Measurements from ENCODE around the gene DOCK3. TPM values are rescaled to one million over a fixed set of nuclear protein-coding genes. Genes with fewer than 3 reads are reported as not detected.
"Not testable (repeated sequence)": the region's sequence is repeated elsewhere in the genome, so short reads cannot be mapped to it uniquely, and the experiment has no call there.

The DOCK3 gene
- total and polyA plus RNA-seq, 3 donors from 2014 or later = 8.4 to 11.7 (median 11.2) TPM

DNA sequence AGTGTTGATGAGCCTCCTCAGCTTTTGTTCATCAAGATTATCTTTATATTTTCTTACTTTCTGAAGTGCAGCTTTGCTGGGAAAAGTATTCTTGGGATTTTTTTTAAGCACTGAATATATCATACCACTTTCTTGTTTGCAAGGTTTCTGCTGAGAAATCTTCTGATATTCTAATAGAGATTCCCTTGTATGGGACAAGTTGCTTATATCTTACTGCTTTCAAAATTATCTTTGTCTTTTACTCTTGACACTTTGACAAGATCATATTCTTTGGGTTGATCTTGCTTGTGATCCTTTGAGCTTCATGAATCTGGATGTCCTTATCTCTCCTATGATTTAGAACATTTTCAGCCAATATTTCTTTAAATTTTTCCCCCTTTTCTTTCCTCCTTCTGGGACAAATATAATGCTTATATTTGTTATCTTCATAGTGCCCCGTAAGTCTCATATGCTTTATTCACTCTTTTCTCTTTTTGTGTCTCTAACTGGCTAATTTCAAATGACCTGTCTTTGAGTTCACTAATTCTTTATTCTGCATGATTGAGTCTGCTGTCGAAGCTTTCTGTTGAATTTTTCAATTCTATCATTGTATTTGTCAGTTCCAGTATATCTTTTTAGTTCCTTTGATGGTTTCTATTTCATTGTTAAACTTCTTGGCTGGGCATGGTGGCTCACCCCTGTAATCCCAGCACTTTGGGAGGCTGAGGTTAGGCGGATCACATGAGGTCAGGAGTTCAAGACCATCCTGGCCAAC is 499.0 kb downstream of the DOCK3 start:
- 85 to 93% methylated on average over 3 of the region's 3 CpGs for WGBS, 2 donors

GRCh38 chr3:51176923-51177322 is 502.2 kb downstream of the DOCK3 start:
- Histone ChIP-seq H3K27me3 (no peaks in the 10 kb centered on the region), H3K36me3 (ENCODE audit: low read depth, missing control alignments) (no peaks in the 10 kb centered on the region), H3K27ac (no peak overlapping the region), H3K4me3 (no peak overlapping the region), H3K9me3 (no peaks in the 10 kb centered on the region), H3K4me1 (no peaks in the 10 kb centered on the region)
- DNase-seq = no peak
- intact Hi-C loops (cut with DNase I; ENCODE audit: low total_unique reads) = no loop called here
- TF ChIP-seq, protein P1, sequence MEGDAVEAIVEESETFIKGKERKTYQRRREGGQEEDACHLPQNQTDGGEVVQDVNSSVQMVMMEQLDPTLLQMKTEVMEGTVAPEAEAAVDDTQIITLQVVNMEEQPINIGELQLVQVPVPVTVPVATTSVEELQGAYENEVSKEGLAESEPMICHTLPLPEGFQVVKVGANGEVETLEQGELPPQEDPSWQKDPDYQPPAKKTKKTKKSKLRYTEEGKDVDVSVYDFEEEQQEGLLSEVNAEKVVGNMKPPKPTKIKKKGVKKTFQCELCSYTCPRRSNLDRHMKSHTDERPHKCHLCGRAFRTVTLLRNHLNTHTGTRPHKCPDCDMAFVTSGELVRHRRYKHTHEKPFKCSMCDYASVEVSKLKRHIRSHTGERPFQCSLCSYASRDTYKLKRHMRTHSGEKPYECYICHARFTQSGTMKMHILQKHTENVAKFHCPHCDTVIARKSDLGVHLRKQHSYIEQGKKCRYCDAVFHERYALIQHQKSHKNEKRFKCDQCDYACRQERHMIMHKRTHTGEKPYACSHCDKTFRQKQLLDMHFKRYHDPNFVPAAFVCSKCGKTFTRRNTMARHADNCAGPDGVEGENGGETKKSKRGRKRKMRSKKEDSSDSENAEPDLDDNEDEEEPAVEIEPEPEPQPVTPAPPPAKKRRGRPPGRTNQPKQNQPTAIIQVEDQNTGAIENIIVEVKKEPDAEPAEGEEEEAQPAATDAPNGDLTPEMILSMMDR (IDR thresholded peaks at IDR 0.05) = no peak
- TF ChIP-seq POLR2A (IDR thresholded peaks at IDR 0.05) = no peak

More for the DNA sequence above, 499.0 kb downstream of the DOCK3 start:
- no peak for DNase-seq
- Histone ChIP-seq H3K4me3 (no peak overlapping the region), H3K27ac (no peak overlapping the region), H3K36me3 (ENCODE audit: low read depth, missing control alignments) (no peaks in the 10 kb centered on the region), H3K27me3 (no peaks in the 10 kb centered on the region), H3K9me3 (no peaks in the 10 kb centered on the region), H3K4me1 (no peaks in the 10 kb centered on the region)
- no peak for TF ChIP-seq POLR2A (IDR thresholded peaks at IDR 0.05)
- TF ChIP-seq, protein P1 (IDR thresholded peaks at IDR 0.05) = no peak
- intact Hi-C loops (cut with DNase I; ENCODE audit: low total_unique reads) = no loop called here

- H3K27me3 ChIP-seq; H3K27ac ChIP-seq; H3K9me3 ChIP-seq; DNase-seq; intact Hi-C loops (cut with DNase I; ENCODE audit: low total_unique reads); H3K4me1 ChIP-seq; H3K4me3 ChIP-seq; H3K36me3 ChIP-seq (ENCODE audit: low read depth, missing control alignments): not testable (repeated sequence)
- 65 to 82% methylated on average over 3 of the region's 3 CpGs for WGBS, 2 donors
These were observed 511.7 kb downstream of the DOCK3 start for GRCh38 chr3:51186446-51186845.

- no peaks in the 10 kb centered on the region for H3K4me1 ChIP-seq
- no peaks in the 10 kb centered on the region for H3K9me3 ChIP-seq
- 89 to 93% methylated on average over 1 of the region's 1 CpG for WGBS, 2 donors
- H3K36me3 ChIP-seq (ENCODE audit: low read depth, missing control alignments) = no peaks in the 10 kb centered on the region
- no peaks in the 10 kb centered on the region for H3K27me3 ChIP-seq
- no peak overlapping the region for H3K27ac ChIP-seq
- no peak for TF ChIP-seq POLR2A (IDR thresholded peaks at IDR 0.05)
- TF ChIP-seq, protein P1 (IDR thresholded peaks at IDR 0.05) = no peak
- intact Hi-C loops (cut with DNase I; ENCODE audit: low total_unique reads) = no loop called here
- no peak overlapping the region for H3K4me3 ChIP-seq
- DNase-seq = no peak
These were observed 515.5 kb downstream of the DOCK3 start for GRCh38 chr3:51190199-51190598.

- Histone ChIP-seq H3K9me3 (no peaks in the 10 kb centered on the region), H3K27ac (no peak overlapping the region), H3K27me3 (no peaks in the 10 kb centered on the region), H3K4me3 (no peak overlapping the region), H3K4me1 (no peaks in the 10 kb centered on the region), H3K36me3 (ENCODE audit: low read depth, missing control alignments) (no peaks in the 10 kb centered on the region)
- DNase-seq = no peak
- intact Hi-C loops (cut with DNase I; ENCODE audit: low total_unique reads) = no loop called here
- WGBS, 2 donors = 73 to 87% methylated on average over 3 of the region's 3 CpGs
- no peak for TF ChIP-seq POLR2A (IDR thresholded peaks at IDR 0.05)
- TF ChIP-seq, protein P1 (IDR thresholded peaks at IDR 0.05) = no peak
These were observed 516.1 kb downstream of the DOCK3 start for GRCh38 chr3:51190827-51191226.
